Measurements from ENCODE around the gene MTMR3. TPM values are rescaled to one million over a fixed set of nuclear protein-coding genes. Genes with fewer than 3 reads are reported as not detected.

The MTMR3 gene
- total and polyA plus RNA-seq, 2 of the 8 experiments (the other 6 are each of a cell fraction or from before 2014, with no cell fraction given) = 16.9 to 18.5 TPM

DNA sequence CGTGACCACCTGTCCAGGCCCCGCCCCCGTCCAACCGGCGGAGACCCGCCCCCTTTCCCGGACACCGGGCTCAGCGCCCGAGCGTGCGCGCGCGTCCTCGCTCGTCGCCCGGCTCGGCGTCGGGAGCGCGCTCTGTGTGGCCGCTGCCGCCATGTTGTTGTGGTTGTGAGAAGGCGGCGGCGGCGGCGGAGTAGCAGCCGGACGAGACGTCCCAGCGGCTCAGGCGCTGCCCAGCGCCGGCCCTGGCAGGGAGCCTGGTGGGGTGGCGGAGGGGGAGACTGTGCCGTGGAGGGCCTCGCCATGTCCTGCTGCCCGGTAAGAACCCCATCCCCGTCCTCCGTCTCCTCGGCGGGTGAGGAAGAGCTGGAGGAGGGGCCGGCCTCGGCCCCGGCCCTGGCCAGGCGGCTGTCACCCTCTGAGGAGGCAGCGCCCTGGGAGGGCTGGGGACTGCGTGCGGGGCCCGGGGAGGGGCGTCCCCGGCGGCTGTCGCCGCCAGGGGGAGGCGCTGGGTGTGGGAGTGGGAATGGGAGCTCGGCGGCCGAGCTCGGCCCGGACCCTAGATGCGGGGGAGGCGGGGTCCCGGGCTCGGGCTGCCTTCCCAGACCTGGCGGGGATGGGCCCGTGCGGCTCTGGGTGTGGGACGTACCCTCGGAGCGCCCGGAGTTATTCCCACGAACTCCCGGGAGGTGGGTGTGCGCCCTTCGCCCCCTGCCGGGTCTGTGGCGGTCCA is at the start of gene MTMR3 (continued):
- TF ChIP-seq, protein P1, sequence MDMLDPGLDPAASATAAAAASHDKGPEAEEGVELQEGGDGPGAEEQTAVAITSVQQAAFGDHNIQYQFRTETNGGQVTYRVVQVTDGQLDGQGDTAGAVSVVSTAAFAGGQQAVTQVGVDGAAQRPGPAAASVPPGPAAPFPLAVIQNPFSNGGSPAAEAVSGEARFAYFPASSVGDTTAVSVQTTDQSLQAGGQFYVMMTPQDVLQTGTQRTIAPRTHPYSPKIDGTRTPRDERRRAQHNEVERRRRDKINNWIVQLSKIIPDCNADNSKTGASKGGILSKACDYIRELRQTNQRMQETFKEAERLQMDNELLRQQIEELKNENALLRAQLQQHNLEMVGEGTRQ (IDR thresholded peaks at IDR 0.05; ENCODE audit: low read length) = no peak
- TF ChIP-seq SIX5 (IDR thresholded peaks at IDR 0.05; ENCODE audit: low read depth, low read length) (no peak), TCF12 (IDR thresholded peaks at IDR 0.05; ENCODE audit: low read depth, low read length) (no peak), BACH1 (IDR thresholded peaks at IDR 0.05; ENCODE audit: low read length) (0 out of 2 replicates have a peak, but pooled peaks have one; percentile 20), JUND (IDR thresholded peaks at IDR 0.05; ENCODE audit: low read length) (no peak), TAF7 (optimal IDR thresholded peaks at IDR 0.05; ENCODE audit: borderline replicate concordance, low read depth, low read length) (no peak), ZNF274 (IDR thresholded peaks at IDR 0.05; ENCODE audit: borderline replicate concordance, extremely low read depth, low read length) (no peak), ASH2L (IDR thresholded peaks at IDR 0.05; ENCODE audit: low read length) (peak; percentile 97), GABPA (IDR thresholded peaks at IDR 0.05; ENCODE audit: borderline replicate concordance, insufficient read depth, low read length) (no peak), RBBP5 (IDR thresholded peaks at IDR 0.05; ENCODE audit: borderline replicate concordance, low read depth, low read length) (peak; percentile 79; the same call in 1 of the 2 replicates), RFX5 (IDR thresholded peaks at IDR 0.05; ENCODE audit: borderline replicate concordance, low read depth, low read length) (no peak), NRF1 (IDR thresholded peaks at IDR 0.05; ENCODE audit: low read depth, low read length) (no peak), BRCA1 (IDR thresholded peaks at IDR 0.05; ENCODE audit: low read depth, low read length) (no peak), NANOG (IDR thresholded peaks at IDR 0.05; ENCODE audit: insufficient read depth, low read depth, low read length, poor library complexity, severe bottlenecking) (no peak), SUZ12 (IDR thresholded peaks at IDR 0.05; ENCODE audit: low read length) (no peak), SP1 (IDR thresholded peaks at IDR 0.05; ENCODE audit: low read depth, low read length) (no peak), CTBP2 (IDR thresholded peaks at IDR 0.05; ENCODE audit: borderline replicate concordance, insufficient read depth, insufficient read length, low read length) (no peak)
- TF ChIP-seq, protein P2, sequence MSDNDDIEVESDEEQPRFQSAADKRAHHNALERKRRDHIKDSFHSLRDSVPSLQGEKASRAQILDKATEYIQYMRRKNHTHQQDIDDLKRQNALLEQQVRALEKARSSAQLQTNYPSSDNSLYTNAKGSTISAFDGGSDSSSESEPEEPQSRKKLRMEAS (IDR thresholded peaks at IDR 0.05) = 0 out of 2 replicates have a peak, but pooled peaks have one; percentile 8
- TF ChIP-seq, protein P3, sequence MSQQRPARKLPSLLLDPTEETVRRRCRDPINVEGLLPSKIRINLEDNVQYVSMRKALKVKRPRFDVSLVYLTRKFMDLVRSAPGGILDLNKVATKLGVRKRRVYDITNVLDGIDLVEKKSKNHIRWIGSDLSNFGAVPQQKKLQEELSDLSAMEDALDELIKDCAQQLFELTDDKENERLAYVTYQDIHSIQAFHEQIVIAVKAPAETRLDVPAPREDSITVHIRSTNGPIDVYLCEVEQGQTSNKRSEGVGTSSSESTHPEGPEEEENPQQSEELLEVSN (IDR thresholded peaks at IDR 0.05) = no peak
